ENCODE measurements around the gene DENND1A. TPM values are rescaled to one million over a fixed set of nuclear protein-coding genes. Genes with fewer than 3 reads are reported as not detected.

The DENND1A gene
- total RNA-seq, 1 experiment from 2014 or later, result 19.7 TPM

DNA sequence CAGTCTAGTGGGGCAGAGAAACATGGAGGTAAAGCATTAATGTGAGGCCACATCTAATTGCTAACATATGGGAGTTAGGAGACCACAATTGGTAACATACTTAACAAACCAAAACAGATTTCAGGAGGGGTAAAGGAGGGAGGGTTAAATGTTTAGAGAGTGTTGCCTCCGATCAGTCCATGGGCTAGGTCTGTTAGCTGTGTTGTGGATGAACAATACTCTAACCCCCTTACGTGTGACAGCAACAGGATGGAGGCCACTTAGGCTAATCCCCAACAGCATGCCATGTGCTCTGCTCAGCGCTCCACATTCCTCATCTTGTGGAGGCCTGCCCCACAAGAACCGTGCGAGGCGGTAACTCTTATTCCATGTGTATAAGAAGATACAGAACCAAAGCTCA, 406.9 kb downstream of the DENND1A start:
- Histone ChIP-seq H3K4me1 (ENCODE audit: control insufficient read depth, insufficient read depth, low read length) (no peaks in the 10 kb centered on the region), H3K27ac (ENCODE audit: low read length) (no peak overlapping the region), H3K27me3 (ENCODE audit: control insufficient read depth, insufficient read depth, low read length) (no peaks in the 10 kb centered on the region), H3K36me3 (ENCODE audit: control insufficient read depth, insufficient read depth, low read length) (no peaks in the 10 kb centered on the region), H3K4me3 (ENCODE audit: low read depth in 2 of 2, low read length in 2 of 2) (no peak overlapping the region), H3K9me3 (ENCODE audit: control insufficient read depth, insufficient read depth, low read depth, low read length) (no peaks in the 10 kb centered on the region)
- ATAC-seq (no peak), DNase-seq (ENCODE audit: low read depth, low spot score) (no peak)
- no peak for TF ChIP-seq SIN3A (IDR thresholded peaks at IDR 0.05; ENCODE audit: borderline replicate concordance, insufficient read depth, low read depth, low read length)
- no peak for TF ChIP-seq POLR2AphosphoS5 (IDR thresholded peaks at IDR 0.05; ENCODE audit: low read depth, low read length)
- TF ChIP-seq, protein P1, sequence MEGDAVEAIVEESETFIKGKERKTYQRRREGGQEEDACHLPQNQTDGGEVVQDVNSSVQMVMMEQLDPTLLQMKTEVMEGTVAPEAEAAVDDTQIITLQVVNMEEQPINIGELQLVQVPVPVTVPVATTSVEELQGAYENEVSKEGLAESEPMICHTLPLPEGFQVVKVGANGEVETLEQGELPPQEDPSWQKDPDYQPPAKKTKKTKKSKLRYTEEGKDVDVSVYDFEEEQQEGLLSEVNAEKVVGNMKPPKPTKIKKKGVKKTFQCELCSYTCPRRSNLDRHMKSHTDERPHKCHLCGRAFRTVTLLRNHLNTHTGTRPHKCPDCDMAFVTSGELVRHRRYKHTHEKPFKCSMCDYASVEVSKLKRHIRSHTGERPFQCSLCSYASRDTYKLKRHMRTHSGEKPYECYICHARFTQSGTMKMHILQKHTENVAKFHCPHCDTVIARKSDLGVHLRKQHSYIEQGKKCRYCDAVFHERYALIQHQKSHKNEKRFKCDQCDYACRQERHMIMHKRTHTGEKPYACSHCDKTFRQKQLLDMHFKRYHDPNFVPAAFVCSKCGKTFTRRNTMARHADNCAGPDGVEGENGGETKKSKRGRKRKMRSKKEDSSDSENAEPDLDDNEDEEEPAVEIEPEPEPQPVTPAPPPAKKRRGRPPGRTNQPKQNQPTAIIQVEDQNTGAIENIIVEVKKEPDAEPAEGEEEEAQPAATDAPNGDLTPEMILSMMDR (IDR thresholded peaks at IDR 0.05), result no peak
- TF ChIP-seq REST (IDR thresholded peaks at IDR 0.05; ENCODE audit: insufficient read depth in 1 of 2, low read depth in 2 of 2, low read length in 1 of 2), result no peak
- no peak for TF ChIP-seq TCF7L2 (IDR thresholded peaks at IDR 0.05; ENCODE audit: low read depth, low read length)
- in situ Hi-C loops (cut with HindIII; ENCODE audit: low pct_unique_long_range_greater_than_20kb, low sequenced_read_pairs), result no loop called here
- POLR2A ChIA-PET, result interaction anchor here (0.6 kb wide), 2 partner anchors 15 to 339 kb away, joined by 3 read pairs; no protein-coding TSS in a partner anchor
- no TSS peak for BruUV-seq (replicated peaks)
- intact Hi-C loops (cut with micrococcal nuclease; ENCODE audit: unreplicated experiment), result no loop called here
- CTCF ChIA-PET, result no interaction called here

DNA sequence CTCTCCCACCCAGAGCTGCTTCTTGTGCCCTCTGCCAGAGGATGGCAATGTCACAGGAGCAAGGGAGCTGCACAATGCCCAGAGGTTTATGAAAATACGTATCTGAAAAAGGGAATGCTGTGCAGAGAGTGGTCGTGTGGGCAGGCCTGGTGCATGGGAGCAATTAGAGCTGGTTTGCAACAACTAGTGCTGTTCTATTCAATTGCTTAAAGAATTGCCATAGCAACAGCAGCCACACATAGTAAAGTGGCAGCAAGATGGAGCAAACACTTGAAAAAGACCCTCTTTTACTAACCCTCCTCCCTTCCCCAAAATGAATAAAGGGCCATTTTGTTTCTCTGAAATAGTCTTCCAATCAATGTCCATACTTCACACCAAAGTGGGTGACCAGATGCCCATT, 407.7 kb downstream of the DENND1A start:
- in situ Hi-C loops (cut with HindIII; ENCODE audit: low pct_unique_long_range_greater_than_20kb, low sequenced_read_pairs), result no loop called here
- H3K4me3 ChIP-seq (ENCODE audit: low read depth in 2 of 2, low read length in 2 of 2), result no peak overlapping the region
- POLR2A ChIA-PET, result no interaction called here
- CTCF ChIA-PET, result no interaction called here
- no peak for ATAC-seq
- no TSS peak for BruUV-seq (replicated peaks)
- no peaks in the 10 kb centered on the region for H3K9me3 ChIP-seq (ENCODE audit: control insufficient read depth, insufficient read depth, low read depth, low read length)
- no peak overlapping the region for H3K27ac ChIP-seq (ENCODE audit: low read length)
- H3K4me1 ChIP-seq (ENCODE audit: control insufficient read depth, insufficient read depth, low read length), result no peaks in the 10 kb centered on the region
- DNase-seq (ENCODE audit: low read depth, low spot score), result no peak
- no peaks in the 10 kb centered on the region for H3K36me3 ChIP-seq (ENCODE audit: control insufficient read depth, insufficient read depth, low read length)
- intact Hi-C loops (cut with micrococcal nuclease; ENCODE audit: unreplicated experiment), result no loop called here
- H3K27me3 ChIP-seq (ENCODE audit: control insufficient read depth, insufficient read depth, low read length), result no peaks in the 10 kb centered on the region
- TF ChIP-seq POLR2AphosphoS5 (IDR thresholded peaks at IDR 0.05; ENCODE audit: low read depth, low read length) (no peak), TCF7L2 (IDR thresholded peaks at IDR 0.05; ENCODE audit: low read depth, low read length) (no peak), SIN3A (IDR thresholded peaks at IDR 0.05; ENCODE audit: borderline replicate concordance, insufficient read depth, low read depth, low read length) (no peak), REST (IDR thresholded peaks at IDR 0.05; ENCODE audit: insufficient read depth in 1 of 2, low read depth in 2 of 2, low read length in 1 of 2) (no peak)
- TF ChIP-seq, protein P1 (IDR thresholded peaks at IDR 0.05), result no peak
